OCI-LY7 (cell line): Measurements from ENCODE around the gene USF2. TPM values are rescaled to one million over a fixed set of nuclear protein-coding genes. Genes with fewer than 3 reads are reported as not detected.
A peak's percentile ranks its signal among the peaks of the same experiment; 100 is the strongest.

Experiments used
- BruUV-seq: library from RNA; stranded (reverse); fragments of 400-500 nt; replicated peaks from 2 replicates; lab custom pipeline; 2021; lab: Mats Ljungman, UMichigan
- CTCF ChIA-PET: fragments of 300-600 bp; sonication (Branson Sonifier 250); formaldehyde crosslinking; loops from one replicate; lab custom pipeline; 2022; ENCODE audit warnings: antibody characterized with exemption; ENCODE audit not compliant: unreplicated experiment; lab: Charles Lee
- POLR2A ChIA-PET: fragments of 300-600 bp; sonication (Branson Sonifier 250); formaldehyde crosslinking; loops from one replicate; lab custom pipeline; 2022; ENCODE audit warnings: antibody characterized with exemption; lab: Charles Lee
- DNase-seq: peaks from one replicate; pipeline ENCODE4 v3.0.0-alpha.2; 2015; ENCODE audit warnings: low spot score
- H2AFZ ChIP-seq: fragments of 200-600 bp; sonication (generic), shearing (Covaris generic); 2 replicates; pipeline ENCODE4 v1.6.1; 2014; ENCODE audit warnings: mild to moderate bottlenecking, antibody characterized with exemption, low read length, moderate library complexity
- H3K27ac ChIP-seq: fragments of 200-600 bp; sonication (generic); 2 replicates; pipeline ENCODE4 v1.5.1; 2014; ENCODE audit warnings: mixed run types, low read depth, mild to moderate bottlenecking, moderate library complexity, low read length, inconsistent platforms; ENCODE audit not compliant: poor library complexity, severe bottlenecking
- H3K36me3 ChIP-seq: fragments of 200-600 bp; sonication (generic); 2 replicates; pipeline ENCODE4 v1.6.1; 2014; ENCODE audit warnings: mild to moderate bottlenecking, antibody characterized with exemption, low read length, moderate library complexity, mixed read lengths; ENCODE audit not compliant: insufficient read depth
- H3K4me1 ChIP-seq: fragments of 200-600 bp; sonication (generic); 2 replicates; pipeline ENCODE4 v1.5.1; 2014; ENCODE audit warnings: mild to moderate bottlenecking, low read length; ENCODE audit not compliant: insufficient read depth, poor library complexity, severe bottlenecking
- H3K4me2 ChIP-seq: fragments of 200-600 bp; sonication (generic); 2 replicates; pipeline ENCODE4 v1.6.1; 2014; ENCODE audit warnings: mild to moderate bottlenecking, low read length
- H3K4me3 ChIP-seq: fragments of 200-600 bp; sonication (generic); 2 replicates; pipeline ENCODE4 v1.5.1; 2014; ENCODE audit warnings: mild to moderate bottlenecking, low read depth, low read length; ENCODE audit not compliant: poor library complexity, severe bottlenecking
- H3K79me2 ChIP-seq: fragments of 200-600 bp; sonication (generic); 2 replicates; pipeline ENCODE4 v1.6.1; 2016; ENCODE audit warnings: low read depth, mild to moderate bottlenecking, low read length, moderate library complexity, mixed read lengths; ENCODE audit not compliant: insufficient read depth
- H3K9me2 ChIP-seq: fragments of 200-600 bp; sonication (generic); 2 replicates; pipeline ENCODE4 v1.6.1; 2016; ENCODE audit warnings: mild to moderate bottlenecking, low read length, mixed read lengths; ENCODE audit not compliant: insufficient read depth
- H3K9me3 ChIP-seq: fragments of 200-600 bp; sonication (generic); 2 replicates; pipeline ENCODE4 v1.6.1; 2014; ENCODE audit warnings: mild to moderate bottlenecking, mixed run types, low read length, mixed read lengths
- H4K20me1 ChIP-seq: fragments of 200-600 bp; sonication (generic); 2 replicates; pipeline ENCODE4 v1.6.1; 2014; ENCODE audit warnings: mild to moderate bottlenecking, antibody characterized with exemption, low read length, moderate library complexity, mixed read lengths; ENCODE audit not compliant: insufficient read depth
- CTCF ChIP-seq: fragments of 200-600 bp; sonication (generic); conservative IDR thresholded peaks from 2 replicates; pipeline ENCODE4 v1.5.1; 2014; ENCODE audit warnings: mild to moderate bottlenecking, antibody characterized with exemption, low read length, moderate library complexity, mixed read lengths
- EZH2phosphoT487 ChIP-seq: fragments of 200-600 bp; sonication (generic); IDR thresholded peaks from 2 replicates; pipeline ENCODE4 v1.6.1; 2018; ENCODE audit warnings: low read depth, borderline replicate concordance, mild to moderate bottlenecking, mixed run types, antibody characterized with exemption, low read length, moderate library complexity, mixed read lengths
- intact Hi-C: fragments of 100-400 bp; cut with micrococcal nuclease; formaldehyde crosslinking; loops from one replicate; pipeline ENCODE4 v1.10.0; 2022; ENCODE audit not compliant: unreplicated experiment
- total RNA-seq, 2 experiments: library from RNA; depleted of rRNA in 1 of 2; stranded (reverse); fragments of >200 nt in 1 of 2; shearing (Covaris generic) in 1 of 2; gene quantifications; 2 replicates each; pipeline ENCODE4 v1.2.3, GENCODE V29; 2014 to 2022

USF2 gene
- total RNA-seq, 2 experiments from 2014 or later, result 105 to 155 TPM

DNA sequence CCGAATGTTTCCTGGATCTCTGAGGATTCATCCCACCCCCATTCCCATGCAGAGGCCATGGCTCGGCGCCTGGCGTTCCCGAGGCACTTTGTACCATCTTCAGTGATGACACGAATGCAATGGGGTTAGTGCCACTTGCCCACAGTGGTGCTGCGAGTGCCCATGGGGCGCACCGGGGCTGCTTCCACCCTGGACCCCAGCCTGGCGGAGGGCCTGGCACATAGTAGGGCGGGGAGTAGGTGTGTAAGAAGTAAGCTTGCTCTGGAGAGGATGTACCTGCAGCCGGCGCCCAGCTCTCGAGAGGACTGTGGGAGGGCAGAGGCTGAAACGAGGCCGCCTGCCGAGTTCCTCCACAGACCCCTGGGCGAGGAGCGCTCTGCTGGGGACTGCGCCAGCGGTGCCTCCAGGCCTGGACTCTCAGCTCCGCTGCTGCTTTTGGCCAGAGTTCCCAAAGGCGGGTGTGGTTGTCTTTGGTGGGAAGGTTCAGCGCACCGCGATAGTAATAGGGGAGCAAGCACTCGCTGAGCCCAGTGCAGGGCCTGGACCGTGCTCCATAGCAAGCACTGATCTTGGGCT is 8.0 kb downstream of the USF2 start:
- Histone ChIP-seq H3K4me1 (peaks cover 24% of the 10 kb centered on the region), H4K20me1 (no peaks in the 10 kb centered on the region), H3K9me3 (no peaks in the 10 kb centered on the region), H3K79me2 (no peaks in the 10 kb centered on the region), H3K4me2 (no peak overlapping the region), H3K4me3 (no peak overlapping the region), H3K27ac (no peak overlapping the region), H3K9me2 (no peaks in the 10 kb centered on the region), H2AFZ (no peak overlapping the region), H3K36me3 (peaks cover 70% of the 10 kb centered on the region)
- CTCF ChIA-PET, result interaction anchor here (0.7 to 1.0 kb wide), 2 partner anchors 12 to 209 kb away, joined by 3 read pairs; no protein-coding TSS in a partner anchor
- TF ChIP-seq EZH2phosphoT487 (no peak), CTCF (no peak)
- no TSS peak for BruUV-seq
- intact Hi-C loops, result no loop called here
- no peak for DNase-seq
- POLR2A ChIA-PET, result no interaction called here

- no peaks in the 10 kb centered on the region for H3K9me2 ChIP-seq
- peaks cover 51% of the 10 kb centered on the region; the same call in 1 of the 2 replicates for H3K36me3 ChIP-seq
- no peaks in the 10 kb centered on the region for H3K79me2 ChIP-seq
- H3K4me3 ChIP-seq, result no peak overlapping the region
- peaks cover 18% of the 10 kb centered on the region for H3K4me1 ChIP-seq
- POLR2A ChIA-PET, result no interaction called here
- DNase-seq, result no peak
- H3K27ac ChIP-seq, result no peak overlapping the region
- TF ChIP-seq EZH2phosphoT487 (no peak), CTCF (no peak)
- CTCF ChIA-PET, result no interaction called here
- H4K20me1 ChIP-seq, result no peaks in the 10 kb centered on the region
- no peak overlapping the region for H3K4me2 ChIP-seq
- H2AFZ ChIP-seq, result no peak overlapping the region
- H3K9me3 ChIP-seq, result no peaks in the 10 kb centered on the region
- intact Hi-C loops, result no loop called here
- no TSS peak for BruUV-seq
These were observed 10.0 kb downstream of the USF2 start for GRCh38 chr19:35278578-35279284.

- intact Hi-C loops, result no loop called here
- BruUV-seq, result TSS peak; percentile 90
- H3K9me3 ChIP-seq, result no peaks in the 10 kb centered on the region
- no peak for DNase-seq
- H3K9me2 ChIP-seq, result no peaks in the 10 kb centered on the region
- peaks cover 18% of the 10 kb centered on the region for H3K4me1 ChIP-seq
- POLR2A ChIA-PET, result interaction anchor here (1.2 kb wide), 1 partner anchor 9 kb away, joined by 3 read pairs; no protein-coding TSS in a partner anchor
- CTCF ChIA-PET, result no interaction called here
- no peak overlapping the region for H3K27ac ChIP-seq
- H3K36me3 ChIP-seq, result peaks cover 45% of the 10 kb centered on the region; the same call in 1 of the 2 replicates
- no peaks in the 10 kb centered on the region for H3K79me2 ChIP-seq
- no peak for TF ChIP-seq CTCF
- TF ChIP-seq EZH2phosphoT487, result no peak
- no peaks in the 10 kb centered on the region for H4K20me1 ChIP-seq
- H3K4me3 ChIP-seq, result no peak overlapping the region
- no peak overlapping the region for H2AFZ ChIP-seq
- H3K4me2 ChIP-seq, result no peak overlapping the region
These were observed 10.6 kb downstream of the USF2 start for GRCh38 chr19:35279374-35279773.
